Dermis microvascular lymphatic vessel endothelial cell (primary cell): ENCODE measurements around the gene SF3A2. TPM values are rescaled to one million over a fixed set of nuclear protein-coding genes. Genes with fewer than 3 reads are reported as not detected.

Experiments
- DNase-seq, 2 donors: peaks; one replicate each; pipeline versions ENCODE4 v3.0.0 to v3.0.0-alpha.2; 2010; ENCODE audit warnings: low read depth in 2 of 2
- total RNA-seq: library from RNA; depleted of rRNA; stranded (reverse); fragments of >200 nt; gene quantifications from 2 replicates; pipeline ENCODE4 v1.2.1, GENCODE V29; 2014

SF3A2 gene
- total RNA-seq, 1 donor from 2014 or later = 44.7 TPM

GRCh38 chr19:2239771-2240770 is 3.4 kb downstream of the SF3A2 start:
- peak; percentile 89 to 96 for DNase-seq

GRCh38 chr19:2240881-2241760 is 4.5 kb downstream of the SF3A2 start:
- no peak for DNase-seq

DNA sequence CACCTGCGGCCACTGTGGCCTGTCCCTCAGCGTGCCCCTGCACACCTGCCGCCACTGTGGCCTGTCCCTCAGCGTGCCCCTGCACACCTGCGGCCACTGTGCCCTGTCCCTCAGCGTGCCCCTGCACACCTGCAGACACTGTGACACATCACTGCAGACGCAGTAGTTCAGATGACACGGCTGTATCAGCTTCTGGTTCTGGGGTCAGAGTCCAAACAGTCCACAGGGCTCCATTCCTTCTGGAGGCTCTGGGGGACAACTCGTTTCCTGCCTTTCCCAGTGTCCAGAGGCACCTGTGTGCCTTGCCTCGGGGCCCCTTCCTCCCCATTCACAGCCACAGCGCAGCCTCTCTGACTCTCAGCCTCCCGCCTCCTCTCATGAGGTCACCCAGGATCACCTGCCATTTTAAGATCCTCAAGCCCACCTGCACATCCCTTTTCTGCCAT is 5.5 kb downstream of the SF3A2 start:
- no peak for DNase-seq

DNA sequence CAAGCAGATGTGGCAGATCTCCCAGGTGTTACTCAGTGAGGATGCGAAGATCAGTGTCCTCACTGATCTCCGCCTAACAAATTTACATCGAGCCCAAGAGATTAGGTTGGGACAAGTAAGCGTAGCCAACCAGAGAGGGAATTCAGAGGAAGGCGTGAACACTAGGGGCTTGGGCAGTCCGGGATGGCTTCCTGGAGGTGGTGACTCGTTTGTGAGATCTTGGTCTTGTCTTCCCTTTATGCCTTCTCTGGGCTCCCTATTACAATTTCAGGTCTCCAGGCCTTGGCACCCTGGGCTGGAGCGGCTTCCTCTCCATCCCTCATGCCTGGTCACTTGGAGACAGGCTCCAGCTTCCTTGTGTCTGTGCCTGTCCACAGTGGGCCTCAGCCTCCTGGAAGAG is 6.2 kb downstream of the SF3A2 start:
- DNase-seq = no peak

- DNase-seq = no peak
These were observed 6.9 kb downstream of the SF3A2 start for GRCh38 chr19:2243274-2244124.

DNA sequence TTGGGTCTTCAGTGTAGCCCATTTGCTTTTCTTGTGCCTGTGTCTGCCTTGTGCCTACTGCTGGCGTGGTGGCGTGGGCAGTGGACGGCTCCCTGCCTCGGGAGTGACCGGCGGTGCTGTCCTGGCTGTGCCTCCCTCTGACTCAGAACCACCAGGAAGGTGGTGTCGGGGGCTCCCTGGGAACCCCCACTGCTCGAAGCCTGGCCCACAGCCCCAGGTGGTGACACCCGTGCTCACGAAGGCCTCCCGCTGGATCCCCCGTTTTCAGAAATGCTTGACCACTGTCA is 7.4 kb downstream of the SF3A2 start:
- DNase-seq = no peak

- no peak for DNase-seq
These were observed 7.9 kb downstream of the SF3A2 start for GRCh38 chr19:2244486-2244885.

DNA sequence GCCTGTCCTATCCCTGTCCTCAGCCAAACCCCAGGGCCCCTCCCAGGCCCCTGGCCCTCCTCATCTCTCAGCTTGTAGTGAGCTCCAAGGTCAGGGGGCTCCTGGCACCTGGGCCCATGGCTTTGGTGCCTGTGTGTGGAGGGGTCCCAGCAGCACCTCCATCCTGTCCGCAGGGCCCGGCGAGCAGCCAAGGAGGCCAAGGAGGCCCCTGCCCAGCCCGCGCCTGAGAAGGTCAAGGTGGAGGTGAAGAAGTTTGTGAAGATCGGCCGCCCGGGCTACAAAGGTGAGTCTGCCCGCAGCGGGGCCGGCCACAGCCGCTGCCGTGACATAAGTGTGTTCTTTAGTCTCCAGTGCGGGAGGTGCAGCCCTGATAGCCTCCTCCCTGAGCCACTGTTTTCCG is 8.6 kb downstream of the SF3A2 start:
- no peak for DNase-seq

- DNase-seq = no peak
These were observed 9.5 kb downstream of the SF3A2 start for GRCh38 chr19:2246014-2246620.

GRCh38 chr19:2246801-2247361 is 10.3 kb downstream of the SF3A2 start:
- peak; percentile 54 to 64 for DNase-seq

DNA sequence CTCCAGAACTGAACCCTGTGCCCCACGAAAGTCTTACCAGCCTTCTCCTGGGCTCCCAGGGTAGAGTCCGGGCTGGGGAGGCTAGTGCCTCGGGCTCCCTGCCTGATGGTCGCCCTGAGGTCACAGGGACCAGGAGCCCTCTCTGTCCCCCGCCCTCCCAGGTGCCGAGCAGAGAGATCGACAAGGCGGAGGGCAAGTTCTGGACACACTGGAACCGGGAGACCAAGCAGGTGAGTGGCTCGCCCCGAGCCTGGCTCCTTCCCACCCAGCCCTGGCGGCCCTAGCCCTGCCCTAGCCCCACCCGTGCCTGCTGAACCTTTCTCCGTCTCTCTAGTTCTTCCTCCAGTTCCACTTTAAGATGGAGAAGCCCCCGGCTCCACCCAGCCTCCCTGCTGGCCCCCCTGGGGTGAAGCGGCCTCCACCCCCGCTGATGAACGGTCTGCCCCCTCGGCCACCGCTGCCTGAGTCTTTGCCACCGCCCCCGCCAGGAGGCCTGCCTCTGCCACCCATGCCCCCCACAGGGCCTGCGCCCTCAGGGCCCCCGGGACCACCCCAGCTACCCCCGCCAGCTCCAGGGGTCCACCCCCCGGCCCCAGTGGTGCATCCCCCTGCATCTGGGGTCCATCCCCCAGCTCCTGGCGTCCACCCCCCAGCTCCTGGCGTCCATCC is 10.9 kb downstream of the SF3A2 start:
- no peak for DNase-seq

DNA sequence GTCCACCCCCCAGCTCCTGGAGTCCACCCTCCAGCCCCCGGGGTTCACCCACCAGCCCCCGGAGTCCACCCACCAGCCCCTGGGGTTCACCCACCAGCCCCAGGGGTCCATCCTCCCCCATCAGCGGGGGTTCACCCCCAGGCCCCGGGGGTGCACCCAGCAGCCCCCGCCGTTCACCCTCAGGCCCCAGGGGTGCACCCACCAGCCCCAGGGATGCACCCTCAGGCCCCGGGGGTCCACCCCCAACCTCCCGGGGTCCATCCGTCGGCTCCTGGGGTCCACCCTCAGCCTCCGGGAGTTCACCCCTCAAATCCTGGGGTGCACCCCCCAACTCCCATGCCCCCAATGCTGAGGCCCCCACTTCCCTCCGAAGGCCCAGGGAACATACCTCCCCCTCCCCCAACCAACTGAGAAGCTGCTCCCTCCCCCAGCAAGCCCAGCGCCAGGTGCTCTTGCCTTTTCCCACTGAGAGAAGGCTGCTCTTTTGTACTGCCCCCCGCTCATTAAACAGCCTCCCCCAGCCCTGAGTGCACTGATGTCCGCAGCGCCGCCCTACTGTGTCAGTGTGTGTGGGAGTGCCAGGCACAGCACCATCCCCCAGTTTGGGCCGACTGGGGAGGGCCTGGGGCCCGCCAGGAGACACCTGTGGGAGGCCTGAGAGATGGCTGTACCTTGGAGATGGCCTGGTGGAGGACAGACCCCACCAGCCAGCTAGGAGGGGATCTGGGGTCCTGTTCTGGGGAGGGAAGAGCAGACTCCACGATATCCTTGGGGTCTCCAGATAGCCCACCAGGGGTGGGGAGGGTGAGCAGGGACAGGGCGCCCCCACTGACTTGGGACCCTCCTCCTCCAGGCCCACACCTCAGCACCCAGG is 11.7 kb downstream of the SF3A2 start:
- no peak for DNase-seq

- no peak for DNase-seq
These were observed 12.6 kb downstream of the SF3A2 start, which contains the start of gene AMH for GRCh38 chr19:2249010-2249866. TSS of gene AMH (plus strand) at chr19:2249323. CDS start at chr19:2249333, 10 bp downstream.

- no peak for DNase-seq
These were observed 13.5 kb downstream of the SF3A2 start for GRCh38 chr19:2249880-2250765.

DNA sequence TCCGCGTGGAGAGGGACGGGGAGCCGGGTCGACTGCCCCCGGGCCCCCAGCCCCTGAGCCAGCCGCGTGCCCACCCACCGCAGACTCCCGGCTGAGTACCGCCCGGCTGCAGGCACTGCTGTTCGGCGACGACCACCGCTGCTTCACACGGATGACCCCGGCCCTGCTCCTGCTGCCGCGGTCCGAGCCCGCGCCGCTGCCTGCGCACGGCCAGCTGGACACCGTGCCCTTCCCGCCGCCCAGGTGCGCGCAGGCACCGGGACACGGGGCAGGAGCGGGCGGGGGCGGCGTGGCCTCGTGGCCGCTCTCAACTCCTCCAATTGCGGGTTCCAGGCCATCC is 14.1 kb downstream of the SF3A2 start:
- no peak for DNase-seq

DNA sequence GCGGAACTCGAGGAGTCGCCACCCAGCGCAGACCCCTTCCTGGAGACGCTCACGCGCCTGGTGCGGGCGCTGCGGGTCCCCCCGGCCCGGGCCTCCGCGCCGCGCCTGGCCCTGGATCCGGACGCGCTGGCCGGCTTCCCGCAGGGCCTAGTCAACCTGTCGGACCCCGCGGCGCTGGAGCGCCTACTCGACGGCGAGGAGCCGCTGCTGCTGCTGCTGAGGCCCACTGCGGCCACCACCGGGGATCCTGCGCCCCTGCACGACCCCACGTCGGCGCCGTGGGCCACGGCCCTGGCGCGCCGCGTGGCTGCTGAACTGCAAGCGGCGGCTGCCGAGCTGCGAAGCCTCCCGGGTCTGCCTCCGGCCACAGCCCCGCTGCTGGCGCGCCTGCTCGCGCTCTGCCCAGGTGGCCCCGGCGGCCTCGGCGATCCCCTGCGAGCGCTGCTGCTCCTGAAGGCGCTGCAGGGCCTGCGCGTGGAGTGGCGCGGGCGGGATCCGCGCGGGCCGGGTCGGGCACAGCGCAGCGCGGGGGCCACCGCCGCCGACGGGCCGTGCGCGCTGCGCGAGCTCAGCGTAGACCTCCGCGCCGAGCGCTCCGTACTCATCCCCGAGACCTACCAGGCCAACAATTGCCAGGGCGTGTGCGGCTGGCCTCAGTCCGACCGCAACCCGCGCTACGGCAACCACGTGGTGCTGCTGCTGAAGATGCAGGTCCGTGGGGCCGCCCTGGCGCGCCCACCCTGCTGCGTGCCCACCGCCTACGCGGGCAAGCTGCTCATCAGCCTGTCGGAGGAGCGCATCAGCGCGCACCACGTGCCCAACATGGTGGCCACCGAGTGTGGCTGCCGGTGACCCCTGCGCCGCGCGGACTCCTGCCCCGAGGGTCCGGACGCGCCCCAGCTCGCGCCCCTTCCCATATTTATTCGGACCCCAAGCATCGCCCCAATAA is 14.8 kb downstream of the SF3A2 start:
- no peak for DNase-seq
